Sigmoid colon (tissue), 7 donors: Measurements from ENCODE around the gene SYNE3. TPM values are rescaled to one million over a fixed set of nuclear protein-coding genes. Genes with fewer than 3 reads are reported as not detected.
A peak's percentile ranks its signal among the peaks of the same experiment; 100 is the strongest.

Source experiments
- DNase-seq: peaks from one replicate; pipeline ENCODE4 v3.0.0-alpha.2; 2019
- H3K27ac ChIP-seq, 4 donors: fragments of 200-600 bp; sonication (generic); one replicate each; pipeline ENCODE4 v1.5.1; 2016 to 2019; ENCODE audit warnings: mild to moderate bottlenecking in 1 of 4
- H3K27me3 ChIP-seq, 3 donors: fragments of 200-600 bp; sonication (generic); one replicate each; pipeline ENCODE4 v1.5.1; 2019; ENCODE audit warnings: mild to moderate bottlenecking in 1 of 3
- H3K36me3 ChIP-seq, 4 donors: fragments of 200-600 bp; sonication (generic); one replicate each; pipeline ENCODE4 v1.5.1; 2016 to 2019
- H3K4me1 ChIP-seq, 4 donors: fragments of 200-600 bp; sonication (generic); one replicate each; pipeline ENCODE4 v1.5.1; 2017 to 2019
- H3K4me3 ChIP-seq, 4 donors: fragments of 200-600 bp; sonication (generic); one replicate each; pipeline ENCODE4 v1.5.1; 2017 to 2019; ENCODE audit warnings: mild to moderate bottlenecking in 2 of 4, moderate library complexity in 1 of 4
- H3K9me3 ChIP-seq, 4 donors: fragments of 200-600 bp in 3 of 4; sonication (generic) in 3 of 4; one replicate each; pipeline versions ENCODE4 v1.5.1 to v1.6.1; 2013 to 2019
- EP300 ChIP-seq, 4 donors: sonication (generic); formaldehyde crosslinking; IDR thresholded peaks; one replicate each; pipeline ENCODE4 v1.6.1; 2017; ENCODE audit warnings: antibody characterized with exemption in 4 of 4
- POLR2A ChIP-seq, 2 donors: fragments of 450-650 bp; IDR thresholded peaks; one replicate each; pipeline ENCODE4 v1.6.1; 2016; ENCODE audit warnings: antibody characterized with exemption in 2 of 2, mild to moderate bottlenecking in 2 of 2, moderate library complexity in 2 of 2
- POLR2AphosphoS5 ChIP-seq, 4 donors: sonication (generic); formaldehyde crosslinking; IDR thresholded peaks; one replicate each; pipeline ENCODE4 v1.6.1; 2017; ENCODE audit warnings: antibody characterized with exemption in 4 of 4
- WGBS, 2 donors: extraction: QIAGEN DNeasy Blood & Tissue Kit; methylation state at CpG; one replicate each; pipeline ENCODE4 v1.1.7; 2013; 5-methylcytosine and 5-hydroxymethylcytosine counted together
- intact Hi-C: fragments of 100-400 bp; cut with DNase I; formaldehyde crosslinking; loops from one replicate; pipeline ENCODE4 v1.15.1; 2023
- polyA plus RNA-seq, 3 donors: library from polyadenylated mRNA; stranded (reverse); fragments of 200-250 nt; gene quantifications; one replicate each; pipeline ENCODE4 v1.2.3, GENCODE V29; 2013
- total RNA-seq, 4 donors: library from RNA; depleted of rRNA; stranded (reverse); fragments of >200 nt; gene quantifications; one replicate each; pipeline ENCODE4 v1.1.0, GENCODE V29; 2016
- TF ChIP-seq, protein P1 (sequence below), 4 experiments: fragments of 450-650 bp in 3 of 4; fragments of 200-600 bp in 1 of 4; IDR thresholded peaks; one replicate each; pipeline ENCODE4 v1.5.1; 2016 to 2019; ENCODE audit warnings: antibody characterized with exemption in 4 of 4, mild to moderate bottlenecking in 3 of 4, moderate library complexity in 2 of 4
- donor health status: healthy with polysubstance abuse.
- donor health status: Bipolar disorder and iron deficiency.
- donor health status: healthy.

The SYNE3 gene
- total and polyA plus RNA-seq, 7 donors: 0.69 to 11.8 (median 6.3) TPM

DNA sequence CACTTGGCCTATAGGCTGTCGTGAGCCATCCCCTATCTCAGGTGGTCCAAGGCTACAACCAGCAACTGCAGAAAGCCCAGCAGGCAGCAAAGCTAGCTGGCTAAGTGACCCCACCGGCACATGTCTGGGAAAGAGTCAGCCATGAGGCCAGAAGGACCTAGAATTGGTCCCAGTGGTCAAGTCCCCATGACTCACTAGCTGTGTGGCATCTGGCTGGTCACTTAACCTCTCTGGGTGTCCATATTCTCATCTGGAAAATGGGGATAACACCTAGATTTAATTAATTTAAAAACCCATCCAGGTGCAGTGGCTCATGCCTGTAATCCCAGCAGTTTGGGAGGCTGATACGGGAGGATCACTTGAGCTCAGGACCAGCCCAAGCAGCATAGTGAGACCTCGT is 37.6 kb downstream of the SYNE3 start:
- 97% methylated on average over 4 of the region's 4 CpGs for WGBS, 2 donors
- intact Hi-C loops: no loop called here
- Histone ChIP-seq H3K9me3 (no peaks in the 10 kb centered on the region), H3K36me3 (peaks cover 0 to 8% (median 1%) of the 10 kb centered on the region in 4 donors), H3K27ac (no peak overlapping the region), H3K4me3 (no peak overlapping the region), H3K27me3 (no peaks in the 10 kb centered on the region), H3K4me1 (peaks cover 0 to 28% (median 22%) of the 10 kb centered on the region in 4 donors)
- DNase-seq: no peak
- TF ChIP-seq POLR2A (IDR thresholded peaks at IDR 0.05) (no peak), EP300 (IDR thresholded peaks at IDR 0.05) (no peak), POLR2AphosphoS5 (IDR thresholded peaks at IDR 0.05) (no peak)
- TF ChIP-seq, protein P1, sequence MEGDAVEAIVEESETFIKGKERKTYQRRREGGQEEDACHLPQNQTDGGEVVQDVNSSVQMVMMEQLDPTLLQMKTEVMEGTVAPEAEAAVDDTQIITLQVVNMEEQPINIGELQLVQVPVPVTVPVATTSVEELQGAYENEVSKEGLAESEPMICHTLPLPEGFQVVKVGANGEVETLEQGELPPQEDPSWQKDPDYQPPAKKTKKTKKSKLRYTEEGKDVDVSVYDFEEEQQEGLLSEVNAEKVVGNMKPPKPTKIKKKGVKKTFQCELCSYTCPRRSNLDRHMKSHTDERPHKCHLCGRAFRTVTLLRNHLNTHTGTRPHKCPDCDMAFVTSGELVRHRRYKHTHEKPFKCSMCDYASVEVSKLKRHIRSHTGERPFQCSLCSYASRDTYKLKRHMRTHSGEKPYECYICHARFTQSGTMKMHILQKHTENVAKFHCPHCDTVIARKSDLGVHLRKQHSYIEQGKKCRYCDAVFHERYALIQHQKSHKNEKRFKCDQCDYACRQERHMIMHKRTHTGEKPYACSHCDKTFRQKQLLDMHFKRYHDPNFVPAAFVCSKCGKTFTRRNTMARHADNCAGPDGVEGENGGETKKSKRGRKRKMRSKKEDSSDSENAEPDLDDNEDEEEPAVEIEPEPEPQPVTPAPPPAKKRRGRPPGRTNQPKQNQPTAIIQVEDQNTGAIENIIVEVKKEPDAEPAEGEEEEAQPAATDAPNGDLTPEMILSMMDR (IDR thresholded peaks at IDR 0.05): no peak

DNA sequence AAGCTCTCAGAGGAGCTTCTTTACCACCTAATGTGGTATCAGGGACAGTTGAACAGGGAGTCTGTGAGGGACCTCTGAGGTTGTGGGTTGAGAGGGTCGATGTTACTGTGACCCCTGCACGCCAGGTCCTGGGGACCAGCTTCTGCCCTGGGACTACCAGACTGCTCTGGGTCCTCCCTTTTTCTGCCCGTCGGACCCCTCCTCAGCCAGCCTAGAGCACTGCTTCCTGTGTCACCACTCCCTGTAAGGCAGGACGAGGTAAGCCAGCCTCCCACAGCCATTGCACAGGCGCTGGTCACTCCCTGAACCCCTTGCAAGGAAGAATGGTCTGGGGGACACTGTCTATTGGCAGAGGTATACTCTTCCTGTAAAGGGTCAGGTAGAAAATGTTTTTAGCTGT is 38.1 kb downstream of the SYNE3 start:
- TF ChIP-seq POLR2A (IDR thresholded peaks at IDR 0.05) (no peak), EP300 (IDR thresholded peaks at IDR 0.05) (no peak), POLR2AphosphoS5 (IDR thresholded peaks at IDR 0.05) (no peak)
- TF ChIP-seq, protein P1 (IDR thresholded peaks at IDR 0.05): no peak
- H3K36me3 ChIP-seq: peaks cover 0 to 8% (median 1%) of the 10 kb centered on the region in 4 donors
- intact Hi-C loops: no loop called here
- H3K4me1 ChIP-seq: peaks cover 0 to 23% (median 17%) of the 10 kb centered on the region in 4 donors
- no peaks in the 10 kb centered on the region for H3K27me3 ChIP-seq
- peak overlapping the region in 1 of 4 donors; percentile 11 for H3K27ac ChIP-seq
- no peaks in the 10 kb centered on the region for H3K9me3 ChIP-seq
- H3K4me3 ChIP-seq: no peak overlapping the region
- 92 to 94% methylated on average over 6 of the region's 6 CpGs for WGBS, 2 donors
- DNase-seq: no peak

DNA sequence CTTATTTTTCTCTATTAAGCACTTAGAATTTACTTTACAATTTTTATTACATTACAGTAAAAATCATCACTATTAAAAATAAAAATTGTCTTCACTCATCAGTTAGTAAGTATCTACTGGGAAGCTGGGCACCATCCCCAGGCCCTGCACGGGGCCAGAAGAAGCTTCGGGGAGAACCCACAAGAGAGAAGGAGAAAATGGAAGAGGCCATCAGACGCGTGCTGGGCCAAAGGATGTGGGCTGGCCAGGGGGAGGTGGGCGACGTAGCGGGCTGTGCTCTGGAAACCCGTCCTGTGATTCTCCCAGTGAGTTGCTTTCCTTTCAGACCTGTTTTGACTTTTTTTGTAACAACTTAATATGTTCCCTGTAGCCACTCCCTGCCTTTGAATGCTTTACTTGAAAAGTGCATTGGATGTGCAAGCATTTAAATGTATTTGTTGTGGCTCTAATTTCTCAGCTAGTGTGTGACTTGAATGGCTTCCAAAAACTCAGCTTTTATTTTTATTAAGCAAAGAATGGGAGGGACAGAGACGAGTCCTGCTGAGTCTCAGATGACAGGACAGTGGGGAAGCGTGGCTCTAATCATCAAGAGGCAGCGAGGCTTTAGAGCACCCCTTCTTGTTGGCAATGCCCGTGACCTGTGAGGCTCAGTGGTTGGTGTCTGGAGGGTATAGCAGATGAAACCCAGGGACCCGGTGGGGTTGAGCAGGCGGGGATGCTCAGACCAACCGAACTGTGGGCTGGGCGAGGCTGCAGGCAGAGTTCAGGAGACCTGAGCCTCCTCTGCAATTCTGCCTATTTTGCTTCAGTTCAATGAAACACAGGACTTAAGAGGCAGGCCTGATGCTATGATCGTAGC is 38.8 kb downstream of the SYNE3 start:
- Histone ChIP-seq H3K27ac (peak overlapping the region in 1 of 4 donors; percentile 11), H3K9me3 (no peaks in the 10 kb centered on the region), H3K4me1 (peaks cover 0 to 20% (median 12%) of the 10 kb centered on the region in 4 donors), H3K36me3 (peaks cover 0 to 8% (median 1%) of the 10 kb centered on the region in 4 donors), H3K4me3 (no peak overlapping the region), H3K27me3 (no peaks in the 10 kb centered on the region)
- DNase-seq: no peak
- intact Hi-C loops: no loop called here
- WGBS, 2 donors: 80 to 83% methylated on average over 17 of the region's 17 CpGs
- no peak for TF ChIP-seq POLR2AphosphoS5 (IDR thresholded peaks at IDR 0.05)

DNA sequence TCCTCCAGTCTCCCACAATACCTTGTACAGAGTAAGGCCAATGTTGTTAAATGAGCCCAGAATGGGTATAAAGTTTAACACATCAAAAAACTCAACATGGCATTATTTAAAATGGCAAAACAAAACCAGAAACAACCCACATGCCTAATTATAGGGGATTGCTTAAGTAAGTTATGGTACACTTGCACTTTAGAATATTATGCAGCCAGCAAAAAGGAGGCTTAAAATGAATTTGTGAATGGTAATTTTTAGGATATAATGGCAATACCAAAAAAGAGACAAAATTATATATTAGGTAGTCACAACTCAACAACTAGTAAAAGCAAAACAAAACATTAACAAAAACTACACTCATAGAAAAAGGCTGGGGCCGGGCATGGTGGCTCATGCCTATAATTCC is 39.7 kb downstream of the SYNE3 start:
- intact Hi-C loops: no loop called here
- Histone ChIP-seq H3K9me3 (no peaks in the 10 kb centered on the region), H3K4me1 (peaks cover 0 to 29% (median 20%) of the 10 kb centered on the region in 4 donors), H3K36me3 (peaks cover 0 to 8% (median 1%) of the 10 kb centered on the region in 4 donors), H3K27ac (no peak overlapping the region), H3K27me3 (no peaks in the 10 kb centered on the region), H3K4me3 (no peak overlapping the region)
- no peak for DNase-seq
- WGBS, 2 donors: 92 to 100% methylated on average over 1 of the region's 1 CpG
- TF ChIP-seq POLR2A (IDR thresholded peaks at IDR 0.05) (no peak), POLR2AphosphoS5 (IDR thresholded peaks at IDR 0.05) (no peak), EP300 (IDR thresholded peaks at IDR 0.05) (no peak)
- TF ChIP-seq, protein P1 (IDR thresholded peaks at IDR 0.05): no peak

DNA sequence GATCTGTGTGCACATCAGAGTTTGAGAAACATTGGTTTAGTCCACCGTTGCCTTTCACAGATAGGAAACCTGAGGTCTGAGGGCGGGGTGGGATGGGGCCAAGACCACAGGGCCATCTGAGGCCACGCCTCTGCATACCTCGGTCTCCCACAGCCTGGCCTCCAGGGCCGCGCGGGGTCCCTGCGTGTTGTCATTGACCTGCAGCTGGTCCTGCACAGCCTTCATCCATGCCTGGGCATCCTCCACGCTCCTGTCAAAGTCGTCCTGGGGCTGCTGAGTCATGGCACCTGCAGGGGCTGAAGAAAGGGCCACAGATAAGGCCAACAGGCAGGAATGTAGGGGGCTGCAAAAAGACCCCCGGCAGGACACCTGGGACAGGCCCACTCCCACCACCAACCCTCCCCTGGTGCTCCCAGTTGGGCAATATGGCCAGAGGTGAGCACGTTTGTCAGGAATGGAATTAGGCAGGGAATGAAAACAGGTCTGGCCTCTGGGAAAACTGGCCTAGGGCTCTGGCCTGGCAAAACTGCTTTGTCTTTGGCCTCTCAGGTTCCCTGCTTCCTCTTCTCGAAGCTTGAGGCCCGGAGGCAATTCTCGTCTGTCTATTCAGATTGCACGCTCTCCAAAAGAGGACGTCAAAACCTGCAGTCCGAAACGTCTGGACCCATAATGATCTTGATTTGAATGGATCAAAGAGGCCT is 40.8 kb downstream of the SYNE3 start:
- intact Hi-C loops: no loop called here
- Histone ChIP-seq H3K9me3 (no peaks in the 10 kb centered on the region), H3K27ac (no peak overlapping the region), H3K4me3 (no peak overlapping the region), H3K36me3 (peaks cover 0 to 8% (median 1%) of the 10 kb centered on the region in 4 donors), H3K27me3 (no peaks in the 10 kb centered on the region), H3K4me1 (peaks cover 0 to 38% (median 31%) of the 10 kb centered on the region in 4 donors)
- TF ChIP-seq, protein P1 (IDR thresholded peaks at IDR 0.05): no peak
- TF ChIP-seq POLR2A (IDR thresholded peaks at IDR 0.05): no peak
- TF ChIP-seq POLR2AphosphoS5 (IDR thresholded peaks at IDR 0.05): no peak
- TF ChIP-seq EP300 (IDR thresholded peaks at IDR 0.05): no peak
- no peak for DNase-seq
- 88 to 92% methylated on average over 19 of the region's 19 CpGs for WGBS, 2 donors
